HG02759 (cell line): Measurements from ENCODE around the gene GBGT1.
"Not testable (repeated sequence)": the region's sequence is repeated elsewhere in the genome, so short reads cannot be mapped to it uniquely, and the experiment has no call there.

Experiments
- ATAC-seq: cut with Tn5 transposase; IDR thresholded peaks from one replicate; pipeline ENCODE4 v1.9.1; 2021; ENCODE audit warnings: mild to moderate bottlenecking, moderate library complexity; ENCODE audit not compliant: unreplicated experiment

Gene GBGT1

GRCh38 chr9:133199648-133200321, 36.1 kb upstream of the GBGT1 start:
- ATAC-seq: no peak

GRCh38 chr9:133195029-133195428, 31.3 kb upstream of the GBGT1 start:
- ATAC-seq: no peak

- ATAC-seq: no peak
These were observed 30.9 kb upstream of the GBGT1 start for GRCh38 chr9:133194597-133194996.

GRCh38 chr9:133191989-133192388, 28.3 kb upstream of the GBGT1 start:
- ATAC-seq: no peak

GRCh38 chr9:133189826-133190225, 26.1 kb upstream of the GBGT1 start:
- no peak for ATAC-seq

- ATAC-seq: no peak
These were observed 25.1 kb upstream of the GBGT1 start for GRCh38 chr9:133188843-133189180.

GRCh38 chr9:133188006-133188842, 24.5 kb upstream of the GBGT1 start:
- no peak for ATAC-seq

GRCh38 chr9:133187561-133188005, 23.9 kb upstream of the GBGT1 start:
- no peak for ATAC-seq

- no peak for ATAC-seq
These were observed 23.0 kb upstream of the GBGT1 start for GRCh38 chr9:133186736-133187135.

GRCh38 chr9:133184971-133185370, 21.3 kb upstream of the GBGT1 start:
- ATAC-seq: no peak

- ATAC-seq: no peak
These were observed 18.4 kb upstream of the GBGT1 start for GRCh38 chr9:133182151-133182550.

GRCh38 chr9:133181561-133181960, 17.8 kb upstream of the GBGT1 start:
- ATAC-seq: no peak

- no peak for ATAC-seq
These were observed 17.2 kb upstream of the GBGT1 start for GRCh38 chr9:133180953-133181352.

- no peak for ATAC-seq
These were observed 9.3 kb upstream of the GBGT1 start for GRCh38 chr9:133173056-133173455.

- ATAC-seq: no peak
These were observed 7.6 kb upstream of the GBGT1 start for GRCh38 chr9:133171161-133171961.

- ATAC-seq: no peak
These were observed 7.0 kb upstream of the GBGT1 start for GRCh38 chr9:133170716-133171115.

- ATAC-seq: not testable (repeated sequence)
These were observed 6.0 kb upstream of the GBGT1 start for GRCh38 chr9:133169687-133170086.

GRCh38 chr9:133169102-133169501, 5.4 kb upstream of the GBGT1 start:
- ATAC-seq: no peak

GRCh38 chr9:133168432-133168831, 4.7 kb upstream of the GBGT1 start:
- ATAC-seq: no peak

GRCh38 chr9:133167769-133168168, 4.1 kb upstream of the GBGT1 start:
- ATAC-seq: no peak

- no peak for ATAC-seq
These were observed 3.5 kb upstream of the GBGT1 start for GRCh38 chr9:133167096-133167730.
